Panc1 (cell line): Measurements from ENCODE around the gene POU2F1.

ENCODE experiments used
- CTCF ChIP-seq: fragments of 450-650 bp; IDR thresholded peaks from 2 replicates; pipeline ENCODE4 v1.5.1; 2017; ENCODE audit warnings: mild to moderate bottlenecking
- POLR2AphosphoS5 ChIP-seq: IDR thresholded peaks from 2 replicates; pipeline ENCODE4 v1.6.1; 2012; ENCODE audit warnings: mild to moderate bottlenecking, low read depth, low read length, moderate library complexity
- REST ChIP-seq, 2 experiments: IDR thresholded peaks; 2 replicates each; pipeline ENCODE4 v1.6.1; 2011 to 2012; ENCODE audit warnings: low read depth in 2 of 2, control low read depth in 1 of 2, low read length in 1 of 2, mild to moderate bottlenecking in 1 of 2, moderate library complexity in 1 of 2; ENCODE audit not compliant: insufficient read depth in 1 of 2
- SIN3A ChIP-seq: IDR thresholded peaks from 2 replicates; pipeline ENCODE4 v1.6.1; 2012; ENCODE audit warnings: low read depth, mild to moderate bottlenecking, low read length, moderate library complexity, borderline replicate concordance; ENCODE audit not compliant: insufficient read depth

DNA sequence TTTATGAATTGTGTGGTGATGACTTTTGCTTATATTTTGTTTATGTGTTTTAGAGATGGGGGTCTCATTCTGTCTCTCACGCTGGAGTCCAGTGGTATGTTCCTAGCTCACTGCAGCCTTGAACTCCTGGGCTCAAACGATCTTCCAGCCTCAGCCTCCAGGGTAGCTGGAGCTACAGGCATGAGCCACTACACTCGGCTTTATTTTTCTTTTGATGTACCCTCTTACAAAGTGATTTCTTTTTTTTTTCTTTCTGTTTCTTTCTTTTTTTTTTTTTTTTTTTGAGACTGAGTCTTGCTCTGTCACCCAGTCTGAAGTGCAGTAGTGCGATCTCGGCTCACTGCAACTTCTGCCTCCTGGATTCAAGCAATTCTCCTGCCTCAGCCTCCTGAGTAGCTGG, 250.9 kb downstream of the POU2F1 start:
- TF ChIP-seq POLR2AphosphoS5 (no peak), CTCF (no peak), REST (IDR thresholded peaks at IDR 0.05; ENCODE audit: insufficient read depth in 1 of 2, low read depth in 2 of 2, low read length in 1 of 2) (no peak), SIN3A (no peak)
